Mesenteric fat pad (tissue), 1 donor: Measurements from ENCODE around the gene TFAP2D. TPM values are rescaled to one million over a fixed set of nuclear protein-coding genes. Genes with fewer than 3 reads are reported as not detected.

Experiments
- DNase-seq: peaks from one replicate; pipeline ENCODE4 v3.0.0-alpha.2; 2020; ENCODE audit warnings: low spot score
- total RNA-seq: library from RNA; stranded (reverse); fragmentation: NEBNext Ultra II Directional; extraction: Animal tissue kit (Norgen Biotek cat#: 25700); gene quantifications from one replicate; pipeline ENCODE4 v1.2.1, GENCODE V29; 2021
- donor health status: DM: yes; HTN: yes; CAD: no.

TFAP2D gene
- total RNA-seq, 1 donor from 2014 or later: not detected

DNA sequence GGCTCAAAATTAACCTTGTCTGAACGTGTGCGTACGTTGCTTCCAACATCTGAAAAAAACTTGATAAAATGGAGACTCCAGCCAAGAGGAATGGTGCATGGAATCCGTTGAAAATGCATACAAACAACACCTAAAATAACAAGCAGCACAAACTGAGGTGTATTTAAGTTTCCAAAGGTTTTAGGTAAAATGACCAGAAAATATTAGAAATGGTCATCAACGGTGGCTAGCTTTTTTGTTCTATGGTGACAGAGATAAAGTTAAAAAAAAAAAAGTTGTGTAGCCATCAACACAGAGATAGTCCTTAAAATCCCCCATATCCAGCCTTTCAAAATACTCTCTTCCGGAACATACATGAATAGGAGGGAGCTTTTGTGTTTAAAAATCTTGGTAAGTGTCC, 104.7 kb downstream of the TFAP2D start:
- no peak for DNase-seq

DNA sequence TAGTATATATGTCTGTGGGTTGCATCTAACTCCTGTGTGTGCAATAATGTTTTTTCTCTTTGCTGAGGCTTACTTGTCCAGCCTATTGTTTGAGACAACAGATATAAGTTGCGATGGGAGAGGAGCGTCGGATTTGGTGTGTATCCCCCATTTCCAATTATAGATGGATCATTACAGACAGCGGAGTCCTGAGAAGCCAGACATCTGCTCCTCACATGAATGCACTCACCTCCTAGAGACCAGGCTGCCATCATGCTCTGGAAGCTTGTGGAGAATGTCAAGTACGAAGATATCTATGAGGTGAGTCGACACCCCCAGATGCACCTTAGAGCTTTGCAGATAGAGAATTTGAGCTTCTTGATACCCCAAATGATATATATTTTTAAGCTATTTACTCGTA, 105.3 kb downstream of the TFAP2D start, which contains the start of gene TFAP2B:
TSS of gene TFAP2B (plus strand) at position 199 of the 400 bp plus-strand sequence. CDS start at position 220, 21 bp downstream.
- DNase-seq: no peak

DNA sequence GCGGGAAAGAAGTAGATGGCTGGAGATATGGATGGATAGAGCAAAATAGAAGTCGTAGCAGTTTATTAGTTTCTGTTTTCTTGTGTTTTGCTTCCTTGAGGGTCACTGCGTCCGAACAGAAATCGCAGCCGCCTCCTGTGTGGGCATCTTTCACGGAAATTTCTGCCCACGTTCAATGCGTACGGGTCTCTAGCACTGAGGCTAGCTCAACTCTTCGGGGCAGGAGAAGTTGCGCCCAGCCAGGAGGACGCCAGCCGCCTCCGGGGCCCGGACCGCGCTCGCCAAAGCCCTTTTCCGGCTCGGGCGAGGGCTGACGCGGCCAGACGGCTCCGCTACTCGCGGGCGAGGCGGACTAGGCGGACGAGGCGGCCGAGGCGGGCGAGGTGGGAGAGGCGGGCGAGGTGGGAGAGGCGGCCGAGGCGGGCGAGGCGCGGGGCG, 106.2 kb downstream of the TFAP2D start:
- DNase-seq: no peak

DNA sequence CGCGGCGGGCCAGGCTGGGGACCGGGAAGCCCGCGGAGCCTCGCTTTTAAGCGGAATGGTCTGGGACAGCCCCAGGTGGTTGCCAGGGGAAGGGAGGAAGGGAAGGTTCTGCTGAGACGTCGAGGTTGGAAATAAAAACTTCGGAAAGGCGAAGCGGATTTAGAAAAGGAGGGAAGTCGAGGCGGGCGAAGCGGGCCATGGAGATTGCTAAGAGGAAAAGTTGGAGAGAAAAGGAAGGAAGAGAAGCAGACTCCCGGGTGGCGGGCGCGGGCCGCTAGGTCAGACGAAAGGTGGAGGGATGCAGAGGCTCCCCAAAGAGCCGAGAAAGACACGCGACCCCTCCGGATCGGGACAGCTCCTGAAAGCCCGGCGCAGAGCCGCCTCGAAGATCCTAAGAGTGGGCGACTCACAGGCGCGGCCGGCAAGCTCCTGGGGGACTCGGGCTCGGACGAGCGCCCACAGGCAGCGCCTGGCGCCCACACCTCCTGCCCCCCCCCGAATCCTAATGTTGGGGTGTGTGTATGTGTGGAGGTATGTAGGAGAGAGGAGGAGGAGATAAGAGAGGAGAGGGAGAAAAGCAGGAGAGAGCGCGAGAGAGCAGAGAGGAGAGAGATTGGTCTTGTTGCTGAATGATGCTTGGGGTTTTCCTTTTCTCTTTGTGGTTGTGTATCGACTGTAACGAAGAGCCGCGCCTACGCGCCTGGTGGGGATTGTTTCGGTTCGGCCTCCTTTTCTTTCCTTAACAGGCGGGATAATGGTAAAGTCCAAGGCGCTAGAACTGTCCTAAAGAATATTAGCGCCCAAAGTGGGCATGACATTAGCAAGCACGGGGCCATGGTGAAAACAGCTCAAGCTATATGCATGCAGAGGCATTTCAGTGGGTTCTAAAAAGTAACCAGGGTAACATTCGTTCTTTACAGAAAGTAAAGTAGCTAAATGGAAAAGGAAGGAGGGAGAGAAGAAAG, 106.9 kb downstream of the TFAP2D start:
- DNase-seq: no peak

DNA sequence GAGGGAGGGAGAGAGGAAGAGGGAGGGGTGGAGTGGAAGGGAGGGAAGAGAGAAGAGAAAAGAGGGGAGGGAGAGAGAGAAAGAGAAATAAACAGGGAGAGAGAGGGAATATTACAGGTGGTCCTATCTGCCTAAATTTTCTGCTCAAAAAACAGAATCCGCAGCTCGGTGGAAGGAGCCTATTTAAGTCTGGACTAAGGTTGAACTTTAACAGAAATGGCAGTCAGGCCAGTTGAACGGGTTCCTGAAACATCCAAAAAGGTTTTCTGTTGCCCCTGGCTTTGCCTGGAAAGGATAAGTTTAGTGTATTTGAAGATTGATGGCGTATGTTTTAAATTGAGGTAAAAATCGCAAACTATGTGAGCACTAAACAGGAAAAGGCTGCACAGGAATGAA, 107.5 kb downstream of the TFAP2D start:
- DNase-seq: no peak

DNA sequence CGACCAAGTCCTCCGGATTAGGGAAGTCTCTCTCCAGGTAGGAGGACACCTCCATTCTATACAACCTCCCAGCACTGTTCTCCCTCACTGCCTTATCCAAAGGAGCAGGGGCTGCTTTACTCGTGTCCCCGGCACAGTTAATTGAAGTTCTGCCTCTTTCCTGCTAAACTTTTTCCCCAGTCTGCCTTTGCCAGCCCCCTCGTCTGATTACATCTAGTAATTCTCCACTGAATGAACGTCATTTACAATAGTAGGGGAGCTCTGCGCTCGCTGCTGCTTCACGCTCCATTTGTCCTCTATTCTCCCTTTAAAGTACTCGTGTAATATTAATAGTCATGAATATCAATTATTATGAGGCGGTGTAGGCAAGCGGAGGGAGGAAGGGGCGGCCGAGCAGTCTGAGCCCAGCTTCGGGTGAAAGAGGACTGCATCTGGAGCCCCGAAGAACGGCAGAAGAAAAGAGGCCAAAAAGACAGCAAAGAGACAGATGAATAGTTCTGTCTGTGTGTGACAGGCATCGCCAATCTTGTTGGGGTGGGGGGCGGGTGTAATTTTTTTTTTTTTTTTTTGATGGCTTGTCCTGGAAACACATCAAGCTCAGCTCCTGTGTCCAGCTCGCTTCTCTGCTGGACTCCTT, 108.2 kb downstream of the TFAP2D start:
- DNase-seq: no peak

DNA sequence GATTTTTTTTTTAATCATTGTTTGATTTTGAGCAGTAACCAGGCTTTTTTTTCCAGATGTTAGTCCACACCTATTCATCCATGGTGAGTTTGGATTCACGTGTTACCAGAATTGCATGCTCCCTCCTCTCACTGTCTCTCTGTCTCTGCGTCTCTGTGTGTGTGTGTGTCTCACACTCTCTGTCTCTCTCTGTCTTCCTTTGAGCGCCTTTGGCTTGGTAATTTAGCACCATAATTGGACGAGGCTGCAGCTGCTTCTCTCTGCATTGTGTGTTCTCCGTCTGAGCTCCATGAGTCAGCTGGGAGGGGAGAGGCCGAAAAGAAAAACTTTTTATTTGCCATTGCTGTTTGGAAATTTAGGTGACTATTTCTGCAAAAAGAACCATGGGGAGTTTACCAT, 108.8 kb downstream of the TFAP2D start:
- DNase-seq: no peak

Other genes starting within 250 kb of the TFAP2D start
- gene TFAP2B, start 105.3 kb downstream of the TFAP2D start, total RNA-seq: not detected